Heart left ventricle (tissue), 13 donors: ENCODE results near the gene KMT5B.

ENCODE experiments used
- CTCF ChIP-seq, 12 donors: fragments of 200-600 bp; sonication (generic) in 4 of 12; IDR thresholded peaks; one replicate each; pipeline versions ENCODE4 v1.5.0 to v1.8.0; 2018 to 2022; ENCODE audit warnings: antibody characterized with exemption in 12 of 12, mild to moderate bottlenecking in 5 of 12
- POLR2A ChIP-seq, 2 donors: fragments of 450-650 bp; IDR thresholded peaks; one replicate each; pipeline ENCODE4 v1.6.1; 2017; ENCODE audit warnings: antibody characterized with exemption in 2 of 2, mild to moderate bottlenecking in 2 of 2, moderate library complexity in 2 of 2
- donor health status: ischemic (EF 13 %, LVEDD 7.1; RV severe dilation, severe dysfunction).
- donor health status: DM: no; HTN: yes; CAD: no.
- donor health status: DM: no; HTN: no; CAD: no.
- donor health status: ischemic (EF 25% LVEDD 6.9; RV normal size, moderate dysfunction).
- donor health status: ischemic (EF 25% LVEDD 5.7; RV mildly dilated, moderate dysfunction).
- donor health status: ischemic (EF 35%, LVEDD 5.7; RV mildly dilated, moderate dysfunction).
- donor health status: nonischemic (EF 11% LVEDD 7.7; RV severe dilation, severe dysfunction).
- donor health status: DM: yes; HTN: yes; CAD: no.
- donor health status: PGD.
- donor health status: ischemic (EF 29% LVEDD 5.4; RV normal size, mild dysfunction).
- donor health status: nonischemic (EF 23%, LVEDD 6.1; RV moderate dilation, normal function).

- TF ChIP-seq CTCF (IDR thresholded peaks at IDR 0.05) (no peak), POLR2A (IDR thresholded peaks at IDR 0.05) (no peak)
These were observed 47.9 kb upstream of the KMT5B start for GRCh38 chr11:68261006-68261405.
